GM10266 (cell line): ENCODE results near the gene RHOB.

Source experiments
- DNase-seq: peaks from one replicate; pipeline ENCODE4 v3.0.0; 2012; ENCODE audit errors: extremely low spot score
- CTCF ChIP-seq: IDR thresholded peaks from 2 replicates; pipeline ENCODE4 v1.5.1; 2012; ENCODE audit warnings: mild to moderate bottlenecking, low read depth; ENCODE audit not compliant: control insufficient read depth, insufficient read depth; ENCODE audit errors: missing control alignments

Gene RHOB

GRCh38 chr2:20427931-20428526, 18.8 kb upstream of the RHOB start:
- TF ChIP-seq CTCF: no peak
- no peak for DNase-seq

- DNase-seq: no peak
Observed at GRCh38 chr2:20428717-20429490, 18.0 kb upstream of the RHOB start.

GRCh38 chr2:20429528-20429927, 17.3 kb upstream of the RHOB start:
- DNase-seq: no peak
- no peak for TF ChIP-seq CTCF

More at GRCh38 chr2:20428717-20429490, 18.0 kb upstream of the RHOB start:
- no peak for TF ChIP-seq CTCF

- DNase-seq: no peak
- no peak for TF ChIP-seq CTCF
Observed at GRCh38 chr2:20430035-20430434, 16.8 kb upstream of the RHOB start.

- no peak for DNase-seq
- no peak for TF ChIP-seq CTCF
Observed at GRCh38 chr2:20430461-20431300, 16.2 kb upstream of the RHOB start.

- DNase-seq: no peak
- TF ChIP-seq CTCF: no peak
Observed at GRCh38 chr2:20431301-20431698, 15.6 kb upstream of the RHOB start.

- TF ChIP-seq CTCF: no peak
- DNase-seq: no peak
Observed at GRCh38 chr2:20431772-20432171, 15.1 kb upstream of the RHOB start.
